ENCODE measurements around the gene ADAMTS17. TPM values are rescaled to one million over a fixed set of nuclear protein-coding genes. Genes with fewer than 3 reads are reported as not detected.

Gene ADAMTS17
- total RNA-seq, 1 experiment from 2014 or later, result 4.2 TPM

- no TSS peak for BruUV-seq (replicated peaks)
Measured at GRCh38 chr15:100314809-100315400, 26.9 kb downstream of the ADAMTS17 start.

More at GRCh38 chr15:100314809-100315400, 26.9 kb downstream of the ADAMTS17 start:
- Histone ChIP-seq H3K4me2 (ENCODE audit: low read length) (no peak overlapping the region), H3K79me2 (ENCODE audit: insufficient read depth, low read length) (no peaks in the 10 kb centered on the region), H2AFZ (ENCODE audit: low read depth, low read length, poor library complexity, severe bottlenecking) (no peak overlapping the region), H3K4me3 (replicated peaks in 1 of 2; ENCODE audit: low read depth in 1 of 2, low read length in 2 of 2) (no peak overlapping the region), H3K27ac (ENCODE audit: low read depth, low read length) (no peak overlapping the region), H3K36me3 (ENCODE audit: control insufficient read depth in 1 of 2, insufficient read depth in 2 of 2, low read length in 2 of 2) (0 out of 4 replicates have a peak, but pooled peaks cover 0 to 6% of the 10 kb centered on the region in 2 experiments), H3K4me1 (ENCODE audit: control insufficient read depth in 1 of 2, insufficient read depth in 2 of 2, low read length in 2 of 2) (no peaks in the 10 kb centered on the region), H4K20me1 (ENCODE audit: insufficient read depth) (no peaks in the 10 kb centered on the region), H3K9ac (ENCODE audit: low read length) (no peak overlapping the region), H3K27me3 (ENCODE audit: insufficient read depth, low read length) (no peaks in the 10 kb centered on the region), H3K9me3 (ENCODE audit: control insufficient read depth in 1 of 2, insufficient read depth in 1 of 2, low read depth in 1 of 2, low read length in 2 of 2) (peaks cover 0 to 6% of the 10 kb centered on the region in 2 experiments; a peak in 1 of 4 replicates), H3K9me2 (ENCODE audit: insufficient read depth) (no peaks in the 10 kb centered on the region)
- ChIA-PET CTCF (no interaction called here), RAD21 (ENCODE audit: low non-redundant PET in 1 of 2, low total read pairs in 2 of 2, uncharacterized antibody in 2 of 2, unreplicated experiment in 2 of 2) (no interaction called here), POLR2A (no interaction called here)
- ATAC-seq (no peak), DNase-seq (ENCODE audit: low read depth, low spot score) (no peak)
- no peak for TF ChIP-seq ZNF274 (IDR thresholded peaks at IDR 0.05; ENCODE audit: low read depth, low read length)
- no peak for TF ChIP-seq SRF (IDR thresholded peaks at IDR 0.05; ENCODE audit: low read depth)
- TF ChIP-seq ZBTB33 (IDR thresholded peaks at IDR 0.05; ENCODE audit: extremely low read depth, insufficient replicate concordance, low read length), result no peak
- no peak for TF ChIP-seq JUND (IDR thresholded peaks at IDR 0.05)
- no peak for TF ChIP-seq SP1 (IDR thresholded peaks at IDR 0.05; ENCODE audit: low read depth)
- TF ChIP-seq EZH2phosphoT487 (IDR thresholded peaks at IDR 0.05; ENCODE audit: borderline replicate concordance), result no peak
- TF ChIP-seq ATF3 (IDR thresholded peaks at IDR 0.05), result no peak
- no peak for TF ChIP-seq CEBPB (IDR thresholded peaks at IDR 0.05; ENCODE audit: low read depth)
- no peak for TF ChIP-seq EGR1 (IDR thresholded peaks at IDR 0.05; ENCODE audit: low read depth)
- TF ChIP-seq RAD21 (IDR thresholded peaks at IDR 0.05; ENCODE audit: low read depth), result no peak
- no peak for TF ChIP-seq POLR2A (IDR thresholded peaks at IDR 0.05; ENCODE audit: borderline replicate concordance, extremely low read depth, insufficient read depth, insufficient read length)
- TF ChIP-seq YY1 (IDR thresholded peaks at IDR 0.05; ENCODE audit: extremely low read depth, insufficient replicate concordance, low read depth, low read length), result no peak
- TF ChIP-seq POLR2AphosphoS5 (IDR thresholded peaks at IDR 0.05; ENCODE audit: low read depth, low read length), result no peak
- no peak for TF ChIP-seq REST (IDR thresholded peaks at IDR 0.05; ENCODE audit: low read depth)
- no peak for TF ChIP-seq ZFX (IDR thresholded peaks at IDR 0.05)
- intact Hi-C loops (cut with micrococcal nuclease), result no loop called here

All from HCT116 (cell line).